Activated gamma-delta T cell treated with anti-CD3 and anti-CD28 coated beads, Interleukin-2, amount 50 U/mL, for 16 hours (primary cell): ENCODE measurements around the gene AHCYL2.
"Not testable (repeated sequence)": the region's sequence is repeated elsewhere in the genome, so short reads cannot be mapped to it uniquely, and the experiment has no call there.

Experiments
- DNase-seq: peaks from one replicate; pipeline ENCODE4 v3.0.0-alpha.2; 2020; ENCODE audit warnings: low read depth

AHCYL2 gene

DNA sequence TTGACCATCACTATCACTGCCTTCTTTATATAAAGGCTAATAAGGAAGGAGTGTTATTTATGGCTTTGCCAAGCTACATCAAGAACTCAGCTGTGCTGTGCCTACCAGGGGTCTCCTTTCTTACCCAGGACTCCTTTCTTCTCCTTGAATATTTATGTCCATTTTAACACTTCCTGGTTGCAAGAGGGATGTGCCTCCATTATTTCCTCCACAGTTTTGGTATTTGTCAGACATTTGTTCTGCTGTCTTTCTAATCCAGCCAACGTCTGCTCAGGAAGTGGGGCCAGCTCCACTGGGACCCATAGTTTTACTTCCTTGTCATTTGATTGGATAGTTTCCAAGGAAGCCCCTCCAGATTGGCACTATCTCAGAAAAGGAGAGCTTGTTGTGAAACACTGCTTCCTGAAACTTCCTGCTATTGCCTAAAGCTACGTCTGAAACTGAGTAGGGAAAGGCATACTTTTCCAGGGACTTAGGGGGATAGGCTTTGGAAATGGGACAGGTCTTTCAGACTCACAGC is 202.8 kb downstream of the AHCYL2 start:
- no peak for DNase-seq

GRCh38 chr7:129431911-129432643 is 207.2 kb downstream of the AHCYL2 start:
- no peak for DNase-seq

- DNase-seq = peak; percentile 83
Observed at GRCh38 chr7:129433847-129434674, 209.2 kb downstream of the AHCYL2 start, which contains the start of gene STRIP2. STRIP2 (plus strand) TSS chr7:129434432; CDS start chr7:129434473, 41 bp downstream.

- no peak for DNase-seq
Observed at GRCh38 chr7:129434675-129435318, 210.0 kb downstream of the AHCYL2 start.

DNA sequence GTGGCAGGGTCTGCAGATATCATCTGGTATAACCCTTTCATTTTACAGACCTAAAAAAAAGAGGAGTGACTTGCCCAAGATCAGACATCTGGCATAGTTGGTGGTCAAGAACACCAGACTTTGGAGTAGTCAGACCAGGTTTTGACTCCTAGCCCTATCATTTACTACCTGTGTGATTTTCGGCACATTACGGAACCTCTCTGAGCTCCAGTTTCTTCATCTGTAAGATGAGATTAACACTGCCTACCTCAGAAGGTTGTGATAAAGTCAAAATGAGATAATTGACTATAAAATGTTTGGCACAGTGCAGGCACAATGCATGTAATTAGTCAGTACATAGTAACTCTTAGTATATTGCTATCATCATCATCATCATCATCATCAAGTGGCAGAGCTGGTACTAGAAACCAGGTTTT is 210.6 kb downstream of the AHCYL2 start:
- no peak for DNase-seq

DNA sequence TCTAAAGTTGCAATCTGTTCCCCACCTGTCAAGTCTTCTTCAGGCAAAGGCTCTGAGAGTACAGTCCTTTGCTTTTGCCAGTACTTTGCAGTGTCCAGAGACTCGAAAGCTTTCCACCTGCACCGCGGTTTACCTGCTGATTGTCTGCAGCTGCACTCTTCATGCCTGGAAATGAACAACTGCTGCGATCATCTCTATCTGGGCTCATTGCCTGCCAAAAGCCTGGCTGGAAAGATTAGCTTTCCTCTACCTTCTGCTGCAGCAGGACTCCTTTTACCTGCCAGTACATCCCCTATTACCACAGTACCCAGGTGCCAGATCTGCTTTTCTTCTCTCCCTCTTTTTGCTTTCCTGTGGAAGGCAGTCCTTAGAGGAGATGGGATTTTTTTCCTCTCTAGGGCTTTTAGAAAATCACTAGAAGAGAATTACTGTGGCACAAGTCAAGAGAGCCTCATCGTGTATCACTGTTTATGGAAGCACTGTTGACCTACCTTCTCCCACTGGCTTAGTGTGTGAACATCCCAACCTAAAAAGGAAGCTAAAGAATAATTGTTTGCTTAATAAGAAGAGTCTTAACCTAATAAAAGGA is 211.6 kb downstream of the AHCYL2 start:
- no peak for DNase-seq

GRCh38 chr7:129437190-129437589 is 212.4 kb downstream of the AHCYL2 start:
- DNase-seq = no peak

DNA sequence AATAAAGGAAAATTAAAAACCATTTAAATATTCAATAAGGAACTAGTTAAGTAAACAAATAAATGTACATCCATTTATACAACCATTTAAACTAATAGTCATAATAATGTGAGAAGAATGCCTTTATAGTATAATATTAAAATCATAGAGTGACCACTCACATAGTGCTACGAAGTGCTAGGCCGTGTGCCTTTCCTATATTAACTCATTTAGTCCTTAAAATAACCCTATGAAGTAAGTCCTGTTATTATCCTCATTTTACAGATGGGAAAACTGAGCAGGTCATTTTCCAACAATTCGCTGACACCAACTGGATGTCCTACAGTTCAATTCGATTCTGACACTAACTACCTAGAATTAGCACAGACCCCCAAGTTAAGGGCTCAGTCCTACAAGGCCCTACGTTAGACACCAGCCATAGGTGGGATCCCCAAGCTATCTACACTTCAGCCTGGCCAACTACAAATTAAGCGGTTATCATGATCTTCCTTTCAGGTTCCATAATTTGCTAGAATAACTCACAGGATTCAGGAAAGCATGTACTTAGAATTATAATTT is 213.5 kb downstream of the AHCYL2 start:
- no peak for DNase-seq

GRCh38 chr7:129438839-129439651 is 214.2 kb downstream of the AHCYL2 start:
- no peak for DNase-seq

DNA sequence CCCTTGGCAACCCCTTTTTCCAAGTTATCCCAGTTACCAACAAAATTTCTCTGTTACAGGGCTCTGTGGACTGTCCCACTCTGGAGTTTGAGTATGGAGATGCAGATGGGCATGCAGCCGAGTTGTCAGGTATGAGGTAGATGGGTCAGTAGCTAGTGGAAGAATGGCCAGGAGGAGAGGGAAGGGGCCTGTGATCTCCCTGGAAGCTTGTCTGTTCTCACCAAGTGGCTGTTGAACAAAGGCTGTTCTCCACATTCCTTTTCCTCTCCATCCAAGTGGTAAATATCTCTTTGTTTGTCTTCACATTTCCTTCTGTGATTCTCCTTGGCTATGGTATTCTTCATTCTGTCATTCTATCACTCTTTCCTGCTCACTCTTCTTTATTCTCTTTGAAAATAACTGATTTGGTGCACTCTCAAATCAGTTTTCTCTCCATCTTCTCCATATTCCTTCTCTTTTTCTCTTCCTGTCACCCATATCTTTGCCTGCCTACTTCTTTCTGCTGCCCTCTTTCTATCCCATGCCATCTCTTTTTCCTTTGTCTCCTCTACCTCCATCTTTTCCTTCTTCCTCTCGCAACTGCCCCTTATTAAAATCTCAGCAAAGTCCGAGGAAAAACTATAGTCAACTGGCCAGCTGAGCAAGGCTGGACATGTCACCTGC is 215.3 kb downstream of the AHCYL2 start:
- DNase-seq = no peak

DNA sequence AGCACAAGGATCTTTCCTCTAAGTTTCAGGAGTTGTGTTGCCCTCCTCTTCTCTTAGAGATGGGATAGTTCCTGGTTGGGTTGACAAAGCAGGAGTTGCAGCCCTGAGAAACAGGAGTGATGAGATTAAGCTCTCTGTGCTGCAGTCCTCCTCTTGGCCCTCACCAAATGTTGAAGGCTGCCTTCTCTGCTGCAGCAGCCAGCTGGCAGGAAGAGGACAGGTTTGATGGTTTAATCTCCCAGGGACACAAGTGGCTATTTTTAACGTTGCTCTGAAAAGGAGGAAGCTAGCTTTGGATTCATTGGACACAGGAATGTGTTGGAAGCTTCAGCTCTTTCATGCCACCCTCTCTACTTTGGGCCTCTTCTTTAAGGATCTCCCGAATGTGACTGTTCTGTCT is 218.8 kb downstream of the AHCYL2 start:
- DNase-seq = no peak

DNA sequence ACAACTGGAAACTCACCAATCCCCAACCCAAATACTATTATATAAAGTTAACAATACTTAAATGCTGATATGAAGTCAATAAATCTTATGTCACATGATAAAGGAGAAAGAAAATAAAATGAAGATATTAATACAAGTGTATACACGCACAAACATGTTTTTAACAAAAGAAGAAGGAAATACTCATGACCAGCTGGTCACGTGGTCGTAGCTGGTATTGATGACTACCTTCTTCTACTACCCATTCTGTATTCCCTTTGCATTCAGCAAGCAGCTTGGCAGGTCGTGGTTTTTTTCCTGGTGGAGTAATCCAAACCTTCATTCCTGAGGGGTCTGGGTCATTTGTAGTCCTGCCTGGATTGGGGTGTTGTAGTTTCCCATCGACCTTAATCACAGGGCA is 219.9 kb downstream of the AHCYL2 start:
- DNase-seq = not testable (repeated sequence)

- not testable (repeated sequence) for DNase-seq
Observed at GRCh38 chr7:129446925-129447324, 222.1 kb downstream of the AHCYL2 start.

DNA sequence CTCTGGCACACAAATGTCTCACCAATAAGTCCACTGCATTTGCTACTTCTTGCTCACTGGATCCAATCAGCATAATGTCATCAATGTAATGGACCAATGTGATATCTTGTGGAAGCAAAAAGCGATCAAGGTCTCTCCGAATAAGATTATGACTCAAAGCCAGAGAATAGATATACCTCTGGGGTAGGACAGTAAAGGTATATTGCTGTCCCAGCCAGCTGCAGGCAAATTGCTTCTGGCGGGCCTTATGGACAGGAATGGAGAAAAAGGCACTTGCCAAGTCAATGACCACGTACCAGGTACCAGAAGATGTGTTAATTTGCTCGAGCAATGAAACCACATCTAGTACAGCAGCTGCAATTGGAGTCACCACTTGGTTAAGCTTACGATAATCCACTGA is 222.6 kb downstream of the AHCYL2 start:
- not testable (repeated sequence) for DNase-seq

GRCh38 chr7:129448608-129449007 is 223.8 kb downstream of the AHCYL2 start:
- DNase-seq = not testable (repeated sequence)

GRCh38 chr7:129450295-129450694 is 225.5 kb downstream of the AHCYL2 start:
- no peak for DNase-seq

- no peak for DNase-seq
Observed at GRCh38 chr7:129452589-129453231, 227.9 kb downstream of the AHCYL2 start.

DNA sequence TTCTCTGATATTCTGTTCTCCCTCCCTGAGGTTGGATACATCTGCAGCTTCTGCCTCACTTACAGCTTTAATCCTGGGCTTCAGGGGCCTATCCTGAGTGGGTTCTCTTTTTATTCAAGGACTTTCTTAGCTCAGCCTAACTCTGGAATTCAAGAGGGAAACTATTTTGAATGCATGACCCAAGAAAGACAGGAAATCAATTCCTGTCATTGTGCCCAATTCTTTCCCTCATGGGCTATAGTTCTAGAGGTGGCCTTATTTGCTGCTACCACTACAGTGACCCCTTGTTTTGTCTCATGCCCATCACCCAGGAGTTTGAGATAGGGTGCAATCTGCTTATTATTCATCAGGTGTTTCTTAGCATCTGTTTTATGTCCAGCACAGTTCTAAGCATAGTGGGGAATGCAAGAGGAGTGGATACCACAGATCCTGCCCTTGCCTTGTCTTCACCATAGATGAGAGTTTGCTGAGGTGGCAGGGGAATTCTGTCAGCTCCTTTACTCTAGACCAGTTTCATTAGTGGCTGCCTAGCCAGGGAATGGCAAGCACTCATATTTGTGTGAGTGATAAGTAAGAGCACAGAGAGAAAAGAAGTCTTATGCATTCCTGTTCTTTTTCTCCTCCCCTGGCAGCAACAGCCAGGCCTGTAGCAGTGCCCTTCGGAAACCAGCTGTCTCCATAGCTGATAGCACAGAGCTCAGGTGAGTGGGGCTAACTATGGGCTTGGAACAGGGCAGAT is 228.8 kb downstream of the AHCYL2 start:
- no peak for DNase-seq

DNA sequence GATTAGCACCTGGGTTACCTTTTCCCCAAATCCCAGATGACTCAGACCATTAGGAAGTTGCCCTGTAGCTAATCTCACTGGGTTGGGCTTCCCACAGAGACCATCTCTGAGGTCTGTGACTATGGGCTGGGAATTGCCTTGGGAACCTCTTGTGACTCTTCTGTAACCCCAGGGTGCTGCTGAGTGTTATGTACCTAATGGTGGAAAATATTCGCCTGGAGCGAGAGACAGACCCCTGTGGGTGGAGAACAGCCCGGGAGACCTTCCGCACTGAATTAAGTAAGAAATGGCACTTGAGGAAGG is 229.4 kb downstream of the AHCYL2 start:
- DNase-seq = no peak
